ENCODE data around the gene MAN1A1. TPM values are rescaled to one million over a fixed set of nuclear protein-coding genes. Genes with fewer than 3 reads are reported as not detected.

The MAN1A1 gene
- total RNA-seq, 1 donor from 2014 or later, result 2.9 TPM

GRCh38 chr6:119355890-119356289 lies 6.3 kb upstream of the MAN1A1 start:
- no peak for TF ChIP-seq CTCF (IDR thresholded peaks at IDR 0.05; ENCODE audit: insufficient read depth, low read length, severe bottlenecking)
- FAIRE-seq, result no peak
- no peaks in the 10 kb centered on the region for H3K36me3 ChIP-seq (ENCODE audit: control insufficient read depth, insufficient read depth, low read length)

GRCh38 chr6:119355157-119355556 lies 5.6 kb upstream of the MAN1A1 start:
- DNase-seq (ENCODE audit: low read depth), result no peak
- no peaks in the 10 kb centered on the region for H3K36me3 ChIP-seq (ENCODE audit: control insufficient read depth, insufficient read depth, low read length)
- FAIRE-seq, result no peak
- H3K4me3 ChIP-seq (ENCODE audit: low read depth, low read length), result no peak overlapping the region
- TF ChIP-seq CTCF (IDR thresholded peaks at IDR 0.05; ENCODE audit: insufficient read depth, low read length, severe bottlenecking), result no peak
- H3K27me3 ChIP-seq (ENCODE audit: control insufficient read depth, insufficient read depth, low read length), result peaks cover 2% of the 10 kb centered on the region

More at GRCh38 chr6:119355890-119356289, 6.3 kb upstream of the MAN1A1 start:
- Histone ChIP-seq H3K4me3 (ENCODE audit: low read depth, low read length) (no peak overlapping the region), H3K27me3 (ENCODE audit: control insufficient read depth, insufficient read depth, low read length) (peaks cover 5% of the 10 kb centered on the region)
- no peak for DNase-seq (ENCODE audit: low read depth)

GRCh38 chr6:119353696-119354095 lies 4.1 kb upstream of the MAN1A1 start:
- FAIRE-seq (no peak), DNase-seq (ENCODE audit: low read depth) (no peak)
- Histone ChIP-seq H3K27me3 (ENCODE audit: control insufficient read depth, insufficient read depth, low read length) (peaks cover 5% of the 10 kb centered on the region), H3K36me3 (ENCODE audit: control insufficient read depth, insufficient read depth, low read length) (no peaks in the 10 kb centered on the region), H3K4me3 (ENCODE audit: low read depth, low read length) (no peak overlapping the region)
- no peak for TF ChIP-seq CTCF (IDR thresholded peaks at IDR 0.05; ENCODE audit: insufficient read depth, low read length, severe bottlenecking)

- Histone ChIP-seq H3K36me3 (ENCODE audit: control insufficient read depth, insufficient read depth, low read length) (no peaks in the 10 kb centered on the region), H3K27me3 (ENCODE audit: control insufficient read depth, insufficient read depth, low read length) (peaks cover 17% of the 10 kb centered on the region), H3K4me3 (ENCODE audit: low read depth, low read length) (no peak overlapping the region)
- DNase-seq (ENCODE audit: low read depth), result no peak
- no peak for TF ChIP-seq CTCF (IDR thresholded peaks at IDR 0.05; ENCODE audit: insufficient read depth, low read length, severe bottlenecking)
- no peak for FAIRE-seq
Observed at GRCh38 chr6:119352001-119352400, 2.4 kb upstream of the MAN1A1 start.

GRCh38 chr6:119350952-119351372 lies 1.4 kb upstream of the MAN1A1 start:
- peaks cover 19% of the 10 kb centered on the region for H3K27me3 ChIP-seq (ENCODE audit: control insufficient read depth, insufficient read depth, low read length)
- DNase-seq (ENCODE audit: low read depth), result peak; percentile 54
- no peak for FAIRE-seq
- peak; percentile 18 for TF ChIP-seq CTCF (IDR thresholded peaks at IDR 0.05; ENCODE audit: insufficient read depth, low read length, severe bottlenecking)
- H3K36me3 ChIP-seq (ENCODE audit: control insufficient read depth, insufficient read depth, low read length), result no peaks in the 10 kb centered on the region
- no peak overlapping the region for H3K4me3 ChIP-seq (ENCODE audit: low read depth, low read length)

GRCh38 chr6:119350202-119350951 lies 816 bp upstream of the MAN1A1 start:
- DNase-seq (ENCODE audit: low read depth), result peak; percentile 50
- no peak for FAIRE-seq
- peak overlapping the region; percentile 56 for H3K4me3 ChIP-seq (ENCODE audit: low read depth, low read length)
- TF ChIP-seq CTCF (IDR thresholded peaks at IDR 0.05; ENCODE audit: insufficient read depth, low read length, severe bottlenecking), result no peak
- peaks cover 19% of the 10 kb centered on the region for H3K27me3 ChIP-seq (ENCODE audit: control insufficient read depth, insufficient read depth, low read length)
- no peaks in the 10 kb centered on the region for H3K36me3 ChIP-seq (ENCODE audit: control insufficient read depth, insufficient read depth, low read length)

Measured in bronchial epithelial cell (primary cell).